T-helper 2 cell treated with Interferon-gamma antibody and Interleukin-4, amounts not matched to agents 5 μg/mL and 100 μg/mL, for 36 hours (primary cell): ENCODE measurements around the gene TNFRSF12A.
A peak's percentile ranks its signal among the peaks of the same experiment; 100 is the strongest.

Experiments used
- DNase-seq: peaks from one replicate; pipeline ENCODE4 v3.0.0; 2021; ENCODE audit warnings: low spot score
- H3K27ac Mint-ChIP-seq: one replicate; pipeline ENCODE4 v1.8.0; 2021; ENCODE audit warnings: mild to moderate bottlenecking, mixed read lengths
- H3K27me3 Mint-ChIP-seq: one replicate; pipeline ENCODE4 v1.8.0; 2021; ENCODE audit warnings: low read depth, mixed read lengths
- H3K36me3 Mint-ChIP-seq: one replicate; pipeline ENCODE4 v1.8.0; 2021; ENCODE audit warnings: low read depth, mixed read lengths
- H3K4me1 Mint-ChIP-seq: one replicate; pipeline ENCODE4 v1.8.0; 2021; ENCODE audit warnings: low read depth, mixed read lengths
- H3K4me3 Mint-ChIP-seq: one replicate; pipeline ENCODE4 v1.8.0; 2022; ENCODE audit warnings: mild to moderate bottlenecking, moderate library complexity, mixed read lengths
- H3K9me3 Mint-ChIP-seq: one replicate; pipeline ENCODE4 v1.8.0; 2021; ENCODE audit warnings: mixed read lengths

The TNFRSF12A gene

DNA sequence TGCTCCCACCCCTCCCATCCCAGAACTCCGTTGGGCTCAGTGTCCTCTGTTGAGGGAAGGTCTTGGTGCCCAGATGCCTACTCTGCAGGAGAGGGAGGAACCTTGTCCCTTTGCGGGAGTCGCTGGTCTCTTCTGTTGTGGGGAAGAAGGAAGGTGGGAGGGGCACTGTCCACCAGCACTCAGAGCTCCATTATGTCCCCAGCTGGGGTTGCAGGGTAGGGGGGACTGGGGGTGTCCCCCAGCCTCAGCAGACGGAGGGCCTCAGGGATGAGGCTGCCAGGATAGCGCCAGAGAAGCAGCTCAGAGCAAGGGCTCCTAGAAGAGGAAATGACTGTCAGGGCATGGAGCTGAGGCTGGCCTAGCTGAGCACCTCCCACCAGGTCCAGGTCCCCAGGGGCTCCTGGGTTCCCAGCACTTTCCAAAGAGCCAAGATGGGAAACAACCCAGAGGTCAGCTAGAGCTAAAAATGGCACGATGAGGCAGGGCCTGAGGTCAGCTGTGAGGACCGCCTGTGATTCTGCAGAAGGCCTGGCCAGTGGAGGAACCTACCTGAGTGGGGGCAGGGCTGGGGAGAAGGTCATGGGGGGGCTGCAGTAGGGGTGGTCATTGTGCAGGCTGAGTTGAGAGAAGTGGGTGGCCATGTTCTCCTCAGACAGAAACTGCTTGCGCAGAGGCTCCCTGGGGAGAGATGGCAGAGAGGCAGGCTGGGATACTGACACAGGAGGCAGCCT lies 2.7 kb downstream of the TNFRSF12A start:
- H3K4me3 Mint-ChIP-seq: peak overlapping the region; percentile 90
- H3K36me3 Mint-ChIP-seq: peaks cover 23% of the 10 kb centered on the region
- peaks cover 3% of the 10 kb centered on the region for H3K27me3 Mint-ChIP-seq
- peaks cover 40% of the 10 kb centered on the region for H3K4me1 Mint-ChIP-seq
- no peaks in the 10 kb centered on the region for H3K9me3 Mint-ChIP-seq
- peak overlapping the region; percentile 90 for H3K27ac Mint-ChIP-seq
- DNase-seq: no peak

DNA sequence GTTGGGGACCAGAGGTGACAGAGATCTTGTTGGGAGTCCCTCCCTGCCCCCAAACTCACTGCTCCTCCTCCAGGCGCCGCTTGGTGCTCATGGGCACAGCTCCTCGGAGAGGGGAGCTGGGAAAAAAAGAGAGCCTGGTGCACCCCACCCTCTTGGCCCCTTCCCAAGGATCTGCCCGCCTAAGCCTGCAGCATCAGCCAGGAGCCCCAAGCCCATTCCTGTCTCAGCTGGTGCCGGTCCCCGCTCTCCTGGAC lies 3.2 kb downstream of the TNFRSF12A start:
- Mint-ChIP-seq H3K27ac (peak overlapping the region; percentile 90), H3K9me3 (no peaks in the 10 kb centered on the region), H3K36me3 (peaks cover 23% of the 10 kb centered on the region), H3K4me3 (peak overlapping the region; percentile 90), H3K4me1 (peaks cover 39% of the 10 kb centered on the region), H3K27me3 (peaks cover 3% of the 10 kb centered on the region)
- DNase-seq: no peak

DNA sequence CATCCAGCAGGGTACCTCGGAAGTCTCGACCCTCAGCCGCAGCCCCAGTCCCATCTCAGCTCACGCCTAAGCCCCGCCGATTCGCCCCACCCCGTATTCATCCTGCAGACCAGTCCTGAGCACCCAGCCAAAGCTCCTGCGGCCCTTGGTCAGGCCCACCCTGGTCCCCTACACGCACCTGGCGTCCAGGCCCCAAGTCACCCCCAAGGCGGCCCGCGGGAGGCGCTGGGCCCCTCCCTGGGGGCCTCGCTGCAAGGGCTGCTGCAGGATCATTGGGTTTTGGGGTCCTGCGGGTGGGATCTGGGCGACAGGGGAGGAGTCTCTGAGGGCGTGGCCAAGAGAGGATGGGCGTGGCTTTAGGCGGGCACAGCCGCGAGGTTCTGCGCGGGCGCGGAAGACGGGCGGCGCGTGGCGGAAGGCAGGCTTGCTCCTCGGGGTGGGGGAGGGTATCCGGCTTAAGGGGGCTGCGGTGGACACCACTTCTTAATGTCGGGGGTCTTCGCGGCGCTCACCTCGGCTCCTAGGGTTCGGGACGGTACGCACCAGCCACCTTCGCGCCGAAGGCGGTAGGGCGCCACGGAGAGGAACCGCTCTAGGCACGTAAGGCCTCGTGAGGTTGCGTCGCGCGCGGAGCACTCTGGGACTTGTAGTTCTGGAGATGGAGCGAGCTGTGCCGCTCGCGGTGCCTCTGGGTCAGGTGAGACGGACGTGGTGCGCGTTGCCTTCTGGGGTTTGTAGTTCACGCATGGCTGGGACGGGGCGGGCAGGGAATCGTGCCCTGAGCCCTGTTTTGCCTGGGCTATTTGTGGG lies 3.7 kb downstream of the TNFRSF12A start, which contains the start of the genes HCFC1R1 and THOC6:
Gene HCFC1R1, minus strand, starts transcription at position 274 of the 810 bp plus-strand sequence. Its CDS starts 1 bp downstream, at position 273.
Gene THOC6, plus strand, starts transcription at position 367 of the 810 bp plus-strand sequence. Its CDS starts 292 bp downstream, at position 659.
- H3K4me3 Mint-ChIP-seq: peak within 1 kb of the TSS; percentile 90

DNA sequence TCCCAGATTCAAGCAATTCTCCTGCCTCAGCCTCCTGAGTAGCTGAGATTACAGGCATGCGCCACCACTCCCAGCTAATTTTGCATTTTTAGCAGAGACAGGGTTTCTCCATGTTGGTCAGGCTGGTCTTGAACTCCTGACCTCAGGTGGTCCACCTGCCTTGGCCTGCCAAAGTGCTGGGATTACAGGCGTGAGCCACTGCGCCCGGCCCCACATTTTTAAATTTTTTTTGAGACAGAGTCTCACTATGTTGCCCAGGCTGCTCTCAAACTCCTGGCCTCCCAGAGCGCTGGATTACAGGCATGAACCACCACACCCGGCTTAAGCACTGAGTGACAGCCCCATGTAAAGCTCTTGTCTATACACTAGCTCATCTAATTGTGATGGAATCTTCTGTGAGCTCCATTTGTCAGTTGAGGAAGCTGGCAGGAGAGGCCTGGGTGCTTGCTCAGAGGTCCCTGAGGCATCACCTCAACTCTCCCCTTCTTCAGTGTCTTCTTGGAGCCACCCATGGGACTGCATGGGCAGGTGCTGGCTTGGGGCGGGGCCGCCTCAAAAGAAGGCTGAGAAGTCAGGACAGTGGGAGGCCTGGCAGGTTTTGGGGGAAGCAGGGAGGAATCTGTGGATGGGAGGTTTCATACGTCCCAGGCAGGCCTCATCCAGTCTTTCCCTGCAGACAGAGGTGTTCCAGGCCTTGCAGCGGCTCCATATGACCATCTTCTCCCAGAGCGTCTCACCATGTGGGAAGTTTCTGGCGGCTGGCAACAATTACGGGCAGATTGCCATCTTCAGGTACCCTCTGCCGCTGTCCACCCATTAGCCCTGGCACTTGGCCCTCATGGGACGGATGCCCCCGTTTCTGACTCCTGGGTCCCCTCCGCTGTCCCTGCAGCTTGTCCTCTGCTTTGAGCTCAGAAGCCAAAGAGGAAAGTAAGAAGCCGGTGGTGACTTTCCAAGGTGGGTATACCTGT lies 5.1 kb downstream of the TNFRSF12A start:
- no peaks in the 10 kb centered on the region for H3K9me3 Mint-ChIP-seq
- peaks cover 11% of the 10 kb centered on the region for H3K27me3 Mint-ChIP-seq
- H3K36me3 Mint-ChIP-seq: peaks cover 26% of the 10 kb centered on the region
- peak overlapping the region; percentile 90 for H3K4me3 Mint-ChIP-seq
- H3K27ac Mint-ChIP-seq: no peak overlapping the region
- peaks cover 44% of the 10 kb centered on the region for H3K4me1 Mint-ChIP-seq
- no peak for DNase-seq

More for the DNA sequence above, 3.7 kb downstream of the TNFRSF12A start, which contains the start of the genes HCFC1R1 and THOC6:
- no peaks in the 10 kb centered on the region for H3K9me3 Mint-ChIP-seq
- H3K27ac Mint-ChIP-seq: peak within 1 kb of the TSS; percentile 90
- peaks cover 4% of the 10 kb centered on the region for H3K27me3 Mint-ChIP-seq
- H3K36me3 Mint-ChIP-seq: peaks cover 24% of the 10 kb centered on the region
- peak; percentile 96 for DNase-seq
- peaks cover 38% of the 10 kb centered on the region for H3K4me1 Mint-ChIP-seq

DNA sequence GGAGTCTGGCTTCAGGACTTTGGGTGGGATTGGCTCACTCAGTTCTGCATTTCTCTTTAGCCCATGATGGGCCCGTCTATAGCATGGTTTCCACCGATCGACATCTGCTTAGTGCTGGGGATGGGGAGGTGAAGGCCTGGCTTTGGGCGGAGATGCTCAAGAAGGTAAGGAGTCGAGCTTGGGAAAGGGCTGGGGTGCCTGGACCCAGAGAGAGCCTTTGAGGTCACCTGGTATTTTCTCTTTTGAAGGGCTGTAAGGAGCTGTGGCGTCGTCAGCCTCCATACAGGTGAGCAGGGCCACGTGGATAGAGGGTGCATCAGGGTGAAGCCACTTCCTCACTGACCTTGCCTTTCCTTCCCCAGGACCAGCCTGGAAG lies 5.8 kb downstream of the TNFRSF12A start:
- no peak overlapping the region for H3K27ac Mint-ChIP-seq
- H3K4me1 Mint-ChIP-seq: peaks cover 41% of the 10 kb centered on the region
- no peak for DNase-seq
- H3K27me3 Mint-ChIP-seq: peaks cover 11% of the 10 kb centered on the region
- peaks cover 26% of the 10 kb centered on the region for H3K36me3 Mint-ChIP-seq
- no peaks in the 10 kb centered on the region for H3K9me3 Mint-ChIP-seq
- no peak overlapping the region for H3K4me3 Mint-ChIP-seq

DNA sequence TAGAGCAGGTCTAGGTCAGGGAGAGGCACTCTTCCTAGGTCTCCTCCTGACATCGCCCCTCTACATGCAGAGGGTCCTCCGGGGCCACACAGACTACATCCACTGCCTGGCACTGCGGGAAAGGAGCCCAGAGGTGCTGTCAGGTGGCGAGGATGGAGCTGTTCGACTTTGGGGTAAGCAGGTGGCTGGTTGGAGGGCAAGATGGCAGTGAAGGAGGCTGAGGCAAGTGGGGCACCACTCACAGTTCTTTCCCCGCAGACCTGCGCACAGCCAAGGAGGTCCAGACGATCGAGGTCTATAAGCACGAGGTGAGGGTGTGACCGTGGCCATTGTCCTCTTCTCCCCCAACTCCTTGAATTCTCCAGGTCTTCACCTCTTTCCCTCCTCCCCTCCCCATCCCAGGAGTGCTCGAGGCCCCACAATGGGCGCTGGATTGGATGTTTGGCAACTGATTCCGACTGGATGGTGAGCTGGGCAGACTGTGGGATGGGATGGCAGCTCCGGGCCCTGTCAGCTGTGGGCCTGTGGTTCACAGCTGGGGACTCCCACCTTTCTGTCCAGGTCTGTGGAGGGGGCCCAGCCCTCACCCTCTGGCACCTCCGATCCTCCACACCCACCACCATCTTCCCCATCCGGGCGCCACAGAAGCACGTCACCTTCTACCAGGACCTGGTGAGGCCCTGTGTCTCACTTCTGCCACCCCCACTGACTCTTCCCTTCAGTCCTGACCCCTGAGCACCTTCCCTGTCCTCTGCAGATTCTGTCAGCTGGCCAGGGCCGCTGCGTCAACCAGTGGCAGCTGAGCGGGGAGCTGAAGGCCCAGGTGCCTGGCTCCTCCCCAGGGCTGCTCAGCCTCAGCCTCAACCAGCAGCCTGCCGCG lies 6.7 kb downstream of the TNFRSF12A start:
- Mint-ChIP-seq H3K27me3 (peaks cover 13% of the 10 kb centered on the region), H3K4me1 (peaks cover 37% of the 10 kb centered on the region), H3K4me3 (no peak overlapping the region), H3K36me3 (peaks cover 23% of the 10 kb centered on the region), H3K9me3 (no peaks in the 10 kb centered on the region), H3K27ac (no peak overlapping the region)
- DNase-seq: no peak

DNA sequence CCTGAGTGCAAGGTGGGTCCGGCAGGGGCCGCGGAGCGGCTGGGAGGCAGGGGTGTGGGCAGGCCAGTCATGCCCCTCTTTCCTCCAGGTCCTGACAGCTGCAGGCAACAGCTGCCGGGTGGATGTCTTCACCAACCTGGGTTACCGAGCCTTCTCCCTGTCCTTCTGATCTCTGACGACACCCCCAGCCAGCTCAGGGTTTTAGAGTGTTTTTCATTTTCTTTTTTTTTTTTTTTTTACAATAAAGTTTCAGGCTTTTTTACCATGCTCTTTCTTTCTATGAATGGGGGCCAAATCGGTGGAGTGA lies 7.3 kb downstream of the TNFRSF12A start:
- no peak for DNase-seq
- Mint-ChIP-seq H3K9me3 (no peaks in the 10 kb centered on the region), H3K4me1 (peaks cover 31% of the 10 kb centered on the region), H3K27me3 (peaks cover 18% of the 10 kb centered on the region), H3K27ac (no peak overlapping the region), H3K36me3 (peaks cover 23% of the 10 kb centered on the region), H3K4me3 (no peak overlapping the region)

DNA sequence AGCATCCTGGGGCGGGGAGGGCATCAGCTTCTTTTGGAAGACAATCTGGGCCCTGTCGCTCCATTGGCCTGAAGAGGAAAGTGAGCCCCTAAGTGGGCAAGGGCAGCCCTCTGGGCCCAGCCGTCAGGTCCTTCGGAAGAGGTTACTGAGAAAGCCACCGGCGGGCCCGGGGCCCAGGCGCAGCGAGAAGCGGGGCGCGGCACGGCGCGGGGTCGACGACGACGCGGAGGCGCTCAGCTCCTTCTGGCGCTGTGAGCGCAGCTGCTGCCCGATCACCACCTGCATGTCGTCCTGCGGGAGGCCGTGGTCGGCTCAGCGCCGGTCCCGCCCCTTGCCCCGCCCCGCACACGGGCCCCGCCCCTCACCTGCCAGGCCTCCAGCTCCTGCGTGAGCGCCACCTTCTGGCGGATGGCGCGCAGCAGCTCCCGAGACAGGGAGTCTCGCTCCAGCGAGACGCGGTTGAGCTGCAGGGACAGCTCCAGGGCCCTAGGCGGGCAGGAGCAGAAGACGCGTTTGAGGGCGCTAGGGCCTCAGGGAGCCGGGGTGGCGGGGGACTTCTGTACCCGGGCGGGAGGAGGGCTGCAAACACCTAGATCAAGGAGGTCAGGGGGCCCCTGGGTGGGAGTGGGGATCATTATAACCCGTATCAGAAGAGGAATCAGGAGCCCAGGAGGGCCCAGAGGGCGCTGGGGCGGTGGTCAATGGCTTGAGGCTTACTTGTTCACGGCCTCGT lies 8.0 kb downstream of the TNFRSF12A start:
- Mint-ChIP-seq H3K36me3 (peaks cover 23% of the 10 kb centered on the region), H3K9me3 (no peaks in the 10 kb centered on the region), H3K27me3 (peaks cover 25% of the 10 kb centered on the region), H3K27ac (no peak overlapping the region), H3K4me1 (peaks cover 28% of the 10 kb centered on the region), H3K4me3 (peak overlapping the region; percentile 66)
- peak; percentile 81 for DNase-seq

DNA sequence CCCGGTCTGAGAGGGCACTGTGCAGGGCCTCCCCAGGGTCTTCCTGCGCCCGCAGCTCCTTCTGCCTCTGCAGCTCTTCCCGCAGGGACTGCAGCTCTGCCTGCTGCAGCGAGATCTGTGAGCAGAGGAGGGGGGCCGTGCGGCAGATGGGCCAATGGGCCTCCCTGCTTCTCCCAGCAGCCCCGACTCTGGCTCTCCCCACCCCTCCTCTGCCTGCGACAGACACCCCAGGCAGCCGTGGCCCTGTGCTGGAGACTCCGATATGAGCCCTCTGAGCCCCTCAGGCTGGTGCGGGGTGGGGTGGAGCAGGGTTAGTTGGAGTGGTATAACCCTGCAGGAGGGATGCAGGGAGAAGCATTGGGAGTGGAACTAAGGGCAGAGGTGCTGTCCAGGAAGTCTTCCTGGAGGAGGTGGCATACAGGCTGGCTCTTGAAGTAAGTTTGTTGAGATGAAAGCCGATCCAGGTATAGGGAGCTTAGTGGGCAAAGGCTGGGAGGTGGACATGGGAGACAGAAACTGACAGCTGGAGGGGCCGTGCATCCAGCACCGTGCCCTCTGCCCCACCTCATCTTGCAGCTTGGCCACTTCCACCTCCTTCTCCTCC lies 8.7 kb downstream of the TNFRSF12A start:
- Mint-ChIP-seq H3K9me3 (no peaks in the 10 kb centered on the region), H3K4me1 (peaks cover 24% of the 10 kb centered on the region), H3K4me3 (peak overlapping the region; percentile 66), H3K27me3 (peaks cover 31% of the 10 kb centered on the region), H3K27ac (peak overlapping the region; percentile 26), H3K36me3 (peaks cover 23% of the 10 kb centered on the region)
- DNase-seq: no peak

DNA sequence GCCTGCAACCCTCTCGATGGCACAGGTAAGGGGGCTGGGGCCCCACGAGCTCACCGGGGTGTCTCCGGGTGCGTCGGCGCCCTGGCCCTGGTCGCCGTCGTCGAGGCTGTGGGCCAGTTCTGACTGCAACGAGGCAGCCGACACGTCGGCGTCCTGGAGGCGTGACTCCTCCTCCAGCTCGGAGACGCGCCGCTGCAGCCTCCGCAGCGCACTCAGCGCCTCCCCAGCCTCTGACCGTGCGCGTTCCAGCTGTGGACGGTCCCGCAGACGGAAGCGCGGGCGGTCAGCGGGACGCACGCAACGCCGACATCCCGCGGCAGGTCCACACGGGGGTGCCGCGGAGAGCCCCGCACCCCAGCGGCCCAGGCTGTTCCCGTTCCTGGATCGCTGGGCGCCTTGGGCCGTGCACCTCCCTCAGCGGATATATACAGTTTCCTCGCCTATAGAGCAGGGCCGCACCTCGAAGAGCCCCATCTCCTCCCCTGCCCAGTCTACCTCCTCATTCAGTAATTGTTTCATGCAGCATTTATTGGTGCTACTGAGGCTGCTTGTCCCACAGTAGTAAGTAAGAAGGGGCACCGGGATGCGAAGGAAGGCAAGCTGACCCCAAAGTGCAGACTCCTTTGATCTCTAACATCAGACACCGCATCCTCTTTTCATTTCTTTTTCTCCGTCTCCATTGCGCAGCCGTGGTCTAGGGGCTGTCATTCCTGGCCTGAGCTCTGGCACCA lies 9.5 kb downstream of the TNFRSF12A start:
- DNase-seq: peak; percentile 71
- Mint-ChIP-seq H3K27ac (peak overlapping the region; percentile 71), H3K9me3 (no peaks in the 10 kb centered on the region), H3K4me3 (peak overlapping the region; percentile 72), H3K36me3 (peaks cover 21% of the 10 kb centered on the region), H3K4me1 (peaks cover 21% of the 10 kb centered on the region), H3K27me3 (peaks cover 40% of the 10 kb centered on the region)

DNA sequence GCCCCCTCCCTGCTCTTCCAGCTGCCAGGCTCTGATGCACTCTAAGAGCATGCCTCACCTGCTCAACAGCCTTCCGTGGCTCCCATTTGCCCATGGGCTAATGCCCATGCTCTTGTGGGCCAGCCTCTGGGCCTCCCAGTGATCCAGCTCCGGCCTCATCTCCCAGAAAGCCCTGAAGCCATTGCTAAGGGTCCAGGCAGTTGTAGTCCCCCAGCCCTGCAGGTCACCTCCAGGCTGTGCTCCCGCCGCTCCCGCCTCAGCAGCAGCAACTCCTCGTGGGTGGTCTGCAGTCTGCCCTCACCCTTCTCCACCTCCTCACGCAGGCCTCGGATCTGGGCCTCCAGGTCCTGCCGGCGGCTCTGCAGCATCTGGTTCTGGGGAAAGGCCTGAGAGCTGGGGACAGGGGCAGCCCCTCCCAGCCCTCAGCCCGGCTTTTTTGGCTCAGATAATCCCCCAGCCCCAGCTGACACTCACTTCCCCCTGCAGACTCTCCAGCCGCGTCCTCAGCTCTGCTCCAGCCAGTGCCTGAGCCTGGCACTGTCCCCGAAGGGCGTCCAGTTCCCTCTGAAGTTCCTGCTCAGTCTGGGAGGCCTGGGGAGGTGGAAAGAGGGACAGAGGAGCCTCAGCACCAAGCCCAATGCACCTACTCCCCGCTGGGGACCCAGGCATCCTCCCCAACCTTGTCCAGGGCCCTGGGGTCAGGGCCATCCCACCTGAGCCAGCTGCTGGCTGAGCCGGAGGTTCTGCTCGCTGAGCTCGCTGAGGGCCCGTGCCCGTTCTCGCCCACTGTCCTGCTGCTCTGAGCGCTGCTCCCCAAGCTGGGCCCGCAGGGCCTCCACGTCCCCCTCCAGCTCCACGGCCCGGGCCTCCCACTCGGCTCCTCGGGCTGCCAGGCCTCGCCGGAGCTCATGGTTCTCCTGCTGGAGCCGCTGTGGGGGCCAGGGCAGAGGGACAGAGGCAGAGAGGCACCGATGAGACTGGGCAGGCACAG lies 10.3 kb downstream of the TNFRSF12A start:
- H3K4me3 Mint-ChIP-seq: peak overlapping the region; percentile 72
- no peak for DNase-seq
- H3K27me3 Mint-ChIP-seq: peaks cover 48% of the 10 kb centered on the region
- H3K9me3 Mint-ChIP-seq: no peaks in the 10 kb centered on the region
- peak overlapping the region; percentile 71 for H3K27ac Mint-ChIP-seq
- H3K4me1 Mint-ChIP-seq: peaks cover 18% of the 10 kb centered on the region
- peaks cover 18% of the 10 kb centered on the region for H3K36me3 Mint-ChIP-seq
